HCT116 (cell line): ENCODE measurements around the gene MYL3. TPM values are rescaled to one million over a fixed set of nuclear protein-coding genes. Genes with fewer than 3 reads are reported as not detected.

Experiments
- ATAC-seq: fragments of 200-7000 bp; cut with Tn5 transposase; 2 replicates; pipeline ENCODE4 v1.9.1; 2020; ENCODE audit warnings: mild to moderate bottlenecking, moderate library complexity
- BruUV-seq: library from RNA; stranded (reverse); fragments of 400-500 nt; replicated peaks from 2 replicates; lab custom pipeline; 2021; lab: Mats Ljungman, UMichigan
- CTCF ChIA-PET: fragments of 300-600 bp; sonication (Branson Sonifier 250); formaldehyde crosslinking; loops from one replicate; lab custom pipeline; 2021; ENCODE audit warnings: antibody characterized with exemption; lab: Charles Lee
- POLR2A ChIA-PET: fragments of 300-600, 350-600 bp; sonication (Branson Sonifier 250); formaldehyde crosslinking; loops from one replicate; lab custom pipeline; 2021; ENCODE audit warnings: antibody characterized with exemption; lab: Charles Lee
- RAD21 ChIA-PET, 2 experiments: fragments of 300-600 bp; sonication (Branson Sonifier 250); formaldehyde crosslinking; loops; one replicate each; lab custom pipeline; 2023; ENCODE audit warnings: low total read pairs in 2 of 2; ENCODE audit not compliant: uncharacterized antibody in 2 of 2, unreplicated experiment in 2 of 2, low non-redundant PET in 1 of 2; lab: Charles Lee
- DNase-seq: peaks from one replicate; pipeline ENCODE4 v3.0.0-alpha.2; 2010; ENCODE audit warnings: low read depth, low spot score
- H2AFZ ChIP-seq: fragments of 200-600 bp; shearing (Covaris generic), sonication (generic); 2 replicates; pipeline ENCODE4 v1.6.1; 2017; ENCODE audit warnings: low read depth, mixed run types, mixed read lengths, antibody characterized with exemption, low read length; ENCODE audit not compliant: poor library complexity, severe bottlenecking
- H3K27ac ChIP-seq: 2 replicates; pipeline ENCODE4 v1.5.1; 2012; ENCODE audit warnings: low read depth, low read length
- H3K27me3 ChIP-seq: fragments of 200-600 bp; sonication (generic); 2 replicates; pipeline ENCODE4 v1.6.1; 2016; ENCODE audit warnings: mixed run types, low read length, mixed read lengths; ENCODE audit not compliant: insufficient read depth
- H3K36me3 ChIP-seq, 2 experiments: fragments of 200-500 bp in 1 of 2; fragments of 200-600 bp in 1 of 2; sonication (Bioruptor generic) in 1 of 2; sonication (generic) in 1 of 2; 2 replicates each; pipeline versions ENCODE4 v1.5.1 to v1.6.1; 2014 to 2016; ENCODE audit warnings: low read length in 2 of 2, inconsistent platforms in 1 of 2, mixed read lengths in 1 of 2, mixed run types in 1 of 2; ENCODE audit not compliant: insufficient read depth in 2 of 2, control insufficient read depth in 1 of 2
- H3K4me1 ChIP-seq, 2 experiments: fragments of 200-600 bp in 1 of 2; sonication (generic) in 1 of 2; 2 replicates each; pipeline versions ENCODE4 v1.5.1 to v1.6.1; 2012 to 2017; ENCODE audit warnings: low read length in 2 of 2, inconsistent platforms in 1 of 2, mild to moderate bottlenecking in 1 of 2, mixed read lengths in 1 of 2, mixed run types in 1 of 2, moderate library complexity in 1 of 2; ENCODE audit not compliant: insufficient read depth in 2 of 2, control insufficient read depth in 1 of 2
- H3K4me2 ChIP-seq: fragments of 200-600 bp; sonication (generic); 2 replicates; pipeline ENCODE4 v1.6.1; 2017; ENCODE audit warnings: mixed run types, low read length, mixed read lengths
- H3K4me3 ChIP-seq, 2 experiments: fragments of 200-600 bp in 1 of 2; sonication (generic) in 1 of 2; replicated peaks in 1 of 2; 2 replicates each; pipeline ENCODE4 v1.5.1; 2011 to 2016; ENCODE audit warnings: low read length in 2 of 2, control low read depth in 1 of 2, low read depth in 1 of 2, mild to moderate bottlenecking in 1 of 2, mixed read lengths in 1 of 2, mixed run types in 1 of 2
- H3K79me2 ChIP-seq: fragments of 200-600 bp; sonication (generic); 2 replicates; pipeline ENCODE4 v1.6.1; 2017; ENCODE audit warnings: mild to moderate bottlenecking, mixed run types, low read length, moderate library complexity, mixed read lengths; ENCODE audit not compliant: insufficient read depth
- H3K9ac ChIP-seq: fragments of 200-600 bp; sonication (generic); 2 replicates; pipeline ENCODE4 v1.6.1; 2016; ENCODE audit warnings: low read length, mixed read lengths
- H3K9me2 ChIP-seq: fragments of 200-600 bp; sonication (generic), shearing (Covaris generic); 2 replicates; pipeline ENCODE4 v1.6.1; 2017; ENCODE audit warnings: mixed run types, mild to moderate bottlenecking, moderate library complexity; ENCODE audit not compliant: insufficient read depth
- H3K9me3 ChIP-seq, 2 experiments: fragments of 200-500 bp in 1 of 2; fragments of 200-600 bp in 1 of 2; sonication (Bioruptor generic) in 1 of 2; sonication (generic) in 1 of 2; 2 replicates each; pipeline ENCODE4 v1.6.1; 2014 to 2017; ENCODE audit warnings: low read length in 2 of 2, mixed read lengths in 2 of 2, inconsistent platforms in 1 of 2, low read depth in 1 of 2, mild to moderate bottlenecking in 1 of 2, mixed run types in 1 of 2, moderate library complexity in 1 of 2; ENCODE audit not compliant: control insufficient read depth in 1 of 2, insufficient read depth in 1 of 2
- H4K20me1 ChIP-seq: fragments of 200-600 bp; sonication (generic), shearing (Covaris generic); 2 replicates; pipeline ENCODE4 v1.6.1; 2017; ENCODE audit warnings: mixed run types, mild to moderate bottlenecking, moderate library complexity; ENCODE audit not compliant: insufficient read depth
- CBX3 ChIP-seq: IDR thresholded peaks from 2 replicates; pipeline ENCODE4 v1.6.1; 2012; ENCODE audit warnings: low read depth
- CEBPB ChIP-seq: IDR thresholded peaks from 2 replicates; pipeline ENCODE4 v1.6.1; 2012; ENCODE audit warnings: low read depth
- EGR1 ChIP-seq: IDR thresholded peaks from 2 replicates; pipeline ENCODE4 v1.6.1; 2012; ENCODE audit warnings: low read depth
- intact Hi-C: fragments of 100-400 bp; cut with micrococcal nuclease; formaldehyde crosslinking; loops from 2 replicates; pipeline ENCODE4 v1.10.0; 2022
- total RNA-seq: library from RNA; stranded (reverse); gene quantifications from one replicate; pipeline ENCODE4 v1.2.1, GENCODE V29; 2021; ENCODE audit not compliant: unreplicated experiment

The MYL3 gene
- total RNA-seq, 1 experiment from 2014 or later: not detected

GRCh38 chr3:46864061-46864881, 1.0 kb upstream of the MYL3 start:
- Histone ChIP-seq H3K9me3 (no peaks in the 10 kb centered on the region), H3K4me1 (no peaks in the 10 kb centered on the region), H4K20me1 (no peaks in the 10 kb centered on the region), H3K4me2 (no peak overlapping the region), H2AFZ (no peak overlapping the region), H3K4me3 (no peak overlapping the region), H3K9me2 (no peaks in the 10 kb centered on the region), H3K27ac (no peak overlapping the region), H3K79me2 (no peaks in the 10 kb centered on the region), H3K9ac (no peak overlapping the region), H3K27me3 (no peaks in the 10 kb centered on the region), H3K36me3 (no peaks in the 10 kb centered on the region)
- RAD21 ChIA-PET: no interaction called here
- POLR2A ChIA-PET: no interaction called here
- no peak for ATAC-seq
- no TSS peak for BruUV-seq
- no peak for DNase-seq
- no peak for TF ChIP-seq CBX3
- intact Hi-C loops: no loop called here
- CTCF ChIA-PET: no interaction called here

- POLR2A ChIA-PET: no interaction called here
- RAD21 ChIA-PET: no interaction called here
- Histone ChIP-seq H3K9me3 (no peaks in the 10 kb centered on the region), H2AFZ (no peak overlapping the region), H3K4me1 (no peaks in the 10 kb centered on the region), H3K9me2 (no peaks in the 10 kb centered on the region), H3K79me2 (no peaks in the 10 kb centered on the region), H3K4me2 (no peak overlapping the region), H3K9ac (no peak overlapping the region), H4K20me1 (no peaks in the 10 kb centered on the region), H3K27ac (no peak overlapping the region), H3K27me3 (no peaks in the 10 kb centered on the region), H3K4me3 (no peak overlapping the region), H3K36me3 (no peaks in the 10 kb centered on the region)
- TF ChIP-seq EGR1 (no peak), CEBPB (no peak)
- DNase-seq: no peak
- intact Hi-C loops: no loop called here
- ATAC-seq: no peak
- no TSS peak for BruUV-seq
- CTCF ChIA-PET: interaction anchor here (1.1 kb wide), 1 partner anchor 32 kb away, joined by 3 read pairs; no protein-coding TSS in a partner anchor
Measured at GRCh38 chr3:46862369-46863025, 747 bp downstream of the MYL3 start.
